HepG2 (cell line): Measurements from ENCODE around the gene PFDN2. TPM values are rescaled to one million over a fixed set of nuclear protein-coding genes. Genes with fewer than 3 reads are reported as not detected.

Experiments used
- GTF2F1 ChIP-seq: fragments of 150-350 bp; IDR thresholded peaks from 2 replicates; pipeline ENCODE4 v1.6.1; 2014; ENCODE audit warnings: low read length
- HCFC1 ChIP-seq: fragments of 150-350 bp; IDR thresholded peaks from 2 replicates; pipeline ENCODE4 v1.6.1; 2014; ENCODE audit warnings: low read depth, low read length
- HIVEP1 ChIP-seq: sonication (generic); formaldehyde crosslinking; IDR thresholded peaks from 2 replicates; pipeline ENCODE4 v1.4.0; 2020; ENCODE audit warnings: mild to moderate bottlenecking, missing genetic modification reagents
- ISX ChIP-seq: sonication (generic); formaldehyde crosslinking; conservative IDR thresholded peaks from 2 replicates; pipeline ENCODE4 v1.5.0; 2020; ENCODE audit warnings: missing genetic modification reagents
- PHF8 ChIP-seq: sonication (generic); formaldehyde crosslinking; IDR thresholded peaks from 2 replicates; pipeline ENCODE4 v1.5.0; 2020; ENCODE audit warnings: missing genetic modification reagents
- RORA ChIP-seq: sonication (generic); formaldehyde crosslinking; IDR thresholded peaks from 2 replicates; pipeline ENCODE4 v1.5.0; 2020; ENCODE audit warnings: mild to moderate bottlenecking, missing genetic modification reagents, moderate library complexity
- SMAD1 ChIP-seq: sonication (generic); formaldehyde crosslinking; IDR thresholded peaks from 2 replicates; pipeline ENCODE4 v1.4.0; 2020; ENCODE audit warnings: missing genetic modification reagents, low read depth, mild to moderate bottlenecking, borderline replicate concordance
- ZFAT ChIP-seq: sonication (generic); formaldehyde crosslinking; conservative IDR thresholded peaks from 2 replicates; pipeline ENCODE4 v1.8.1; 2023; ENCODE audit warnings: missing genetic modification reagents, inconsistent platforms
- ZFP41 ChIP-seq: sonication (generic); formaldehyde crosslinking; IDR thresholded peaks from 2 replicates; pipeline ENCODE4 v1.4.0; 2020; ENCODE audit warnings: mild to moderate bottlenecking, missing genetic modification reagents, borderline replicate concordance
- ZMYM4 ChIP-seq: sonication (generic); formaldehyde crosslinking; IDR thresholded peaks from 2 replicates; pipeline ENCODE4 v1.8.1; 2023; ENCODE audit warnings: mild to moderate bottlenecking, missing genetic modification reagents
- ZNF17 ChIP-seq: sonication (generic); formaldehyde crosslinking; IDR thresholded peaks from 2 replicates; pipeline ENCODE4 v1.5.0; 2020; ENCODE audit warnings: mild to moderate bottlenecking, missing genetic modification reagents
- ZNF333 ChIP-seq: sonication (generic); formaldehyde crosslinking; IDR thresholded peaks from 2 replicates; pipeline ENCODE4 v1.4.0; 2020; ENCODE audit warnings: mild to moderate bottlenecking, missing genetic modification reagents, borderline replicate concordance
- ZNF557 ChIP-seq: sonication (generic); formaldehyde crosslinking; IDR thresholded peaks from 2 replicates; pipeline ENCODE4 v1.4.0; 2020; ENCODE audit warnings: missing genetic modification reagents
- ZNF569 ChIP-seq: sonication (generic); formaldehyde crosslinking; IDR thresholded peaks from 2 replicates; pipeline ENCODE4 v1.5.0; 2020; ENCODE audit warnings: mild to moderate bottlenecking, missing genetic modification reagents, moderate library complexity, borderline replicate concordance
- ZNF674 ChIP-seq: sonication (generic); formaldehyde crosslinking; IDR thresholded peaks from 2 replicates; pipeline ENCODE4 v1.5.0; 2020; ENCODE audit warnings: low read depth, mild to moderate bottlenecking, missing genetic modification reagents
- ZNF703 ChIP-seq: sonication (generic); formaldehyde crosslinking; IDR thresholded peaks from 2 replicates; pipeline ENCODE4 v1.5.1; 2020; ENCODE audit warnings: missing genetic modification reagents, mild to moderate bottlenecking, moderate library complexity, borderline replicate concordance
- ZSCAN29 ChIP-seq: sonication (generic); formaldehyde crosslinking; conservative IDR thresholded peaks from 2 replicates; pipeline ENCODE4 v1.4.0; 2020; ENCODE audit warnings: mild to moderate bottlenecking, missing genetic modification reagents
- polyA plus RNA-seq, 8 experiments: library from polyadenylated mRNA; depleted of rRNA in 3 of 8; stranded (reverse) in 7 of 8; unstranded in 1 of 8; fragments of >200 nt; fragmentation: Illumina TruSeq in 4 of 8; extraction: Trizol in 4 of 8; gene quantifications; 2 replicates each; pipeline versions ENCODE4 v1.2.1 to v1.2.3, GENCODE V29; 2011 to 2016; ENCODE audit warnings: low read depth in 4 of 8, missing spikeins in 1 of 8, mixed read lengths in 1 of 8; ENCODE audit not compliant: insufficient read depth in 1 of 8
- total RNA-seq, 5 experiments: library from RNA; depleted of rRNA; stranded (reverse); fragments of >200 nt; fragmentation: Illumina TruSeq; extraction: Trizol; gene quantifications; 2 replicates each; pipeline ENCODE4 v1.2.3, GENCODE V29; 2016; ENCODE audit warnings: low read depth in 1 of 5
- TF ChIP-seq, protein P1 (sequence below): sonication (generic); formaldehyde crosslinking; IDR thresholded peaks from 2 replicates; pipeline ENCODE4 v1.5.0; 2020; ENCODE audit warnings: missing genetic modification reagents
- TF ChIP-seq, protein P2 (sequence below): sonication (generic); formaldehyde crosslinking; IDR thresholded peaks from 2 replicates; pipeline ENCODE4 v1.4.0; 2020; ENCODE audit warnings: missing genetic modification reagents
- TF ChIP-seq, protein P3 (sequence below): IDR thresholded peaks from 2 replicates; pipeline ENCODE4 v1.6.1; 2016; ENCODE audit warnings: mild to moderate bottlenecking, missing biosample characterization, missing genetic modification reagents
- TF ChIP-seq, protein P4 (sequence below): sonication (generic); formaldehyde crosslinking; IDR thresholded peaks from 2 replicates; pipeline ENCODE4 v1.8.0; 2022; ENCODE audit warnings: missing genetic modification reagents, mild to moderate bottlenecking, borderline replicate concordance
- TF ChIP-seq, protein P5 (sequence below): sonication (generic); formaldehyde crosslinking; IDR thresholded peaks from 2 replicates; pipeline ENCODE4 v1.4.0; 2020; ENCODE audit warnings: missing genetic modification reagents

PFDN2 gene
- total and polyA plus RNA-seq, 2 of the 13 experiments (the other 11 are each of a cell fraction or from before 2014, with no cell fraction given), result 62.6 to 63.6 TPM

DNA sequence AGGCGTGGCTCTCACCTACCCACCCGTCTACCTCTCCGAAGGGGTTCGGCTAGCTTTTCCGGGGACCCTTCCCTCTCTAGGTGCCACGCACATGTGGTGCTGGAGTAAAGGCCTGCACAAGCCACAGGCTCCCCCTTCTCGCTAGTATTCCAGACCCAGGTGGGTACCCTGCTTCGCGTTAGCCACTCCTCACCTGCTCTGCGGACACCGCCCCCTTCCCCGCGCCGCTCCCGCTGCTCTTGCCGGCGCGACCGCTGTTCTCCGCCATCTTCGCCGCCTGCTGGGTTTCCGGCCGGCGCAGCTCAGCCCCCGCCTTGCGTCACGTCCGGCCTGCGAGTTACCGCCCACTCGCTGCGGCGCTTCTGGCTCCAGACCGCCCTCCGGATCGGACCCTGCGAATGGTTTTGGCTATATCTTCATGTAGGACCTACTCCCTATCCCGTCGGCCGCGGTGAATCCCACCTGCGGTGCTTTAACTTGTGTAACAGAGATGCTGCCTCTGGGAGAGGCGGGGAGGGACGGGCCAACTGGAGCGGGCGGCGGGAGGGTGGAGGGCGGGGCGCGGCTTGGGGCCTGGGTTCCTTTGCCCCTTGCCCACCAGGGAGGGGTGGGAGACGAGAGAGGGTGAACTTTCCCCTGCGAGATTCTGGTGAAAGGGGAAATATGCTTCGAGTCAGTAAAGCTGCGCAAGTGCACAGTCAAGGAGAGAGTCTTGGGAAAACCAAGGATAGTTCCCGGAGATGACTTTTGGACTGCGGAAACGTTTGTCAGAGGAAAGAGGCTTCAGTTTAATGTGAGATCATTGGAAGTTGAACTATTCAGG lies at the start of gene PFDN2, which contains the start of gene NIT1 (continued):
- TF ChIP-seq, protein P1, sequence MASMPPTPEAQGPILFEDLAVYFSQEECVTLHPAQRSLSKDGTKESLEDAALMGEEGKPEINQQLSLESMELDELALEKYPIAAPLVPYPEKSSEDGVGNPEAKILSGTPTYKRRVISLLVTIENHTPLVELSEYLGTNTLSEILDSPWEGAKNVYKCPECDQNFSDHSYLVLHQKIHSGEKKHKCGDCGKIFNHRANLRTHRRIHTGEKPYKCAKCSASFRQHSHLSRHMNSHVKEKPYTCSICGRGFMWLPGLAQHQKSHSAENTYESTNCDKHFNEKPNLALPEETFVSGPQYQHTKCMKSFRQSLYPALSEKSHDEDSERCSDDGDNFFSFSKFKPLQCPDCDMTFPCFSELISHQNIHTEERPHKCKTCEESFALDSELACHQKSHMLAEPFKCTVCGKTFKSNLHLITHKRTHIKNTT (CRISPR knock-in tag), result no peak
- TF ChIP-seq, protein P2, sequence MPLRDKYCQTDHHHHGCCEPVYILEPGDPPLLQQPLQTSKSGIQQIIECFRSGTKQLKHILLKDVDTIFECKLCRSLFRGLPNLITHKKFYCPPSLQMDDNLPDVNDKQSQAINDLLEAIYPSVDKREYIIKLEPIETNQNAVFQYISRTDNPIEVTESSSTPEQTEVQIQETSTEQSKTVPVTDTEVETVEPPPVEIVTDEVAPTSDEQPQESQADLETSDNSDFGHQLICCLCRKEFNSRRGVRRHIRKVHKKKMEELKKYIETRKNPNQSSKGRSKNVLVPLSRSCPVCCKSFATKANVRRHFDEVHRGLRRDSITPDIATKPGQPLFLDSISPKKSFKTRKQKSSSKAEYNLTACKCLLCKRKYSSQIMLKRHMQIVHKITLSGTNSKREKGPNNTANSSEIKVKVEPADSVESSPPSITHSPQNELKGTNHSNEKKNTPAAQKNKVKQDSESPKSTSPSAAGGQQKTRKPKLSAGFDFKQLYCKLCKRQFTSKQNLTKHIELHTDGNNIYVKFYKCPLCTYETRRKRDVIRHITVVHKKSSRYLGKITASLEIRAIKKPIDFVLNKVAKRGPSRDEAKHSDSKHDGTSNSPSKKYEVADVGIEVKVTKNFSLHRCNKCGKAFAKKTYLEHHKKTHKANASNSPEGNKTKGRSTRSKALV, result peak; percentile 62; the same call in 1 of the 2 replicates
- no peak for TF ChIP-seq ZSCAN29 (CRISPR knock-in tag)
- TF ChIP-seq ISX, result no peak
- TF ChIP-seq HIVEP1, result peak; percentile 43; the same call in 1 of the 2 replicates
- no peak for TF ChIP-seq ZNF569 (CRISPR knock-in tag)
- TF ChIP-seq SMAD1 (CRISPR knock-in tag), result no peak
- TF ChIP-seq ZFP41 (CRISPR knock-in tag), result peak; percentile 86; the same call in 1 of the 2 replicates
- TF ChIP-seq HCFC1, result peak; percentile 49; the same call in 1 of the 2 replicates
- TF ChIP-seq PHF8 (CRISPR knock-in tag), result peak; percentile 90
- TF ChIP-seq GTF2F1, result no peak
- no peak for TF ChIP-seq ZNF557 (CRISPR knock-in tag)
- no peak for TF ChIP-seq ZNF674 (CRISPR knock-in tag)
- TF ChIP-seq, protein P3, sequence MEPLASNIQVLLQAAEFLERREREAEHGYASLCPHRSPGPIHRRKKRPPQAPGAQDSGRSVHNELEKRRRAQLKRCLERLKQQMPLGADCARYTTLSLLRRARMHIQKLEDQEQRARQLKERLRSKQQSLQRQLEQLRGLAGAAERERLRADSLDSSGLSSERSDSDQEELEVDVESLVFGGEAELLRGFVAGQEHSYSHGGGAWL, result peak; percentile 91
- no peak for TF ChIP-seq ZNF17 (CRISPR knock-in tag)
- TF ChIP-seq, protein P4, sequence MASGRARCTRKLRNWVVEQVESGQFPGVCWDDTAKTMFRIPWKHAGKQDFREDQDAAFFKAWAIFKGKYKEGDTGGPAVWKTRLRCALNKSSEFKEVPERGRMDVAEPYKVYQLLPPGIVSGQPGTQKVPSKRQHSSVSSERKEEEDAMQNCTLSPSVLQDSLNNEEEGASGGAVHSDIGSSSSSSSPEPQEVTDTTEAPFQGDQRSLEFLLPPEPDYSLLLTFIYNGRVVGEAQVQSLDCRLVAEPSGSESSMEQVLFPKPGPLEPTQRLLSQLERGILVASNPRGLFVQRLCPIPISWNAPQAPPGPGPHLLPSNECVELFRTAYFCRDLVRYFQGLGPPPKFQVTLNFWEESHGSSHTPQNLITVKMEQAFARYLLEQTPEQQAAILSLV (CRISPR knock-in tag), result 0 out of 2 replicates have a peak, but pooled peaks have one; percentile 23
- peak; percentile 67; the same call in 1 of the 2 replicates for TF ChIP-seq ZMYM4 (CRISPR knock-in tag)
- no peak for TF ChIP-seq ZNF703
- no peak for TF ChIP-seq ZFAT (CRISPR knock-in tag)
- TF ChIP-seq, protein P5, sequence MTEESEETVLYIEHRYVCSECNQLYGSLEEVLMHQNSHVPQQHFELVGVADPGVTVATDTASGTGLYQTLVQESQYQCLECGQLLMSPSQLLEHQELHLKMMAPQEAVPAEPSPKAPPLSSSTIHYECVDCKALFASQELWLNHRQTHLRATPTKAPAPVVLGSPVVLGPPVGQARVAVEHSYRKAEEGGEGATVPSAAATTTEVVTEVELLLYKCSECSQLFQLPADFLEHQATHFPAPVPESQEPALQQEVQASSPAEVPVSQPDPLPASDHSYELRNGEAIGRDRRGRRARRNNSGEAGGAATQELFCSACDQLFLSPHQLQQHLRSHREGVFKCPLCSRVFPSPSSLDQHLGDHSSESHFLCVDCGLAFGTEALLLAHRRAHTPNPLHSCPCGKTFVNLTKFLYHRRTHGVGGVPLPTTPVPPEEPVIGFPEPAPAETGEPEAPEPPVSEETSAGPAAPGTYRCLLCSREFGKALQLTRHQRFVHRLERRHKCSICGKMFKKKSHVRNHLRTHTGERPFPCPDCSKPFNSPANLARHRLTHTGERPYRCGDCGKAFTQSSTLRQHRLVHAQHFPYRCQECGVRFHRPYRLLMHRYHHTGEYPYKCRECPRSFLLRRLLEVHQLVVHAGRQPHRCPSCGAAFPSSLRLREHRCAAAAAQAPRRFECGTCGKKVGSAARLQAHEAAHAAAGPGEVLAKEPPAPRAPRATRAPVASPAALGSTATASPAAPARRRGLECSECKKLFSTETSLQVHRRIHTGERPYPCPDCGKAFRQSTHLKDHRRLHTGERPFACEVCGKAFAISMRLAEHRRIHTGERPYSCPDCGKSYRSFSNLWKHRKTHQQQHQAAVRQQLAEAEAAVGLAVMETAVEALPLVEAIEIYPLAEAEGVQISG (CRISPR knock-in tag), result peak; percentile 90
- TF ChIP-seq ZNF333 (CRISPR knock-in tag), result no peak
- no peak for TF ChIP-seq RORA
